GM23338 (cell line): ENCODE measurements around the gene TRAM2. TPM values are rescaled to one million over a fixed set of nuclear protein-coding genes. Genes with fewer than 3 reads are reported as not detected.

ENCODE experiments used
- ATAC-seq: fragments of 200-7000 bp; cut with Tn5 transposase; 3 replicates; pipeline ENCODE4 v1.9.1; 2020
- DNase-seq: peaks from one replicate; pipeline ENCODE4 v3.0.0-alpha.2; 2015; ENCODE audit warnings: low spot score
- H2AFZ ChIP-seq: fragments of 200-600 bp; sonication (generic); 2 replicates; pipeline ENCODE4 v1.8.0; 2016; ENCODE audit warnings: antibody characterized with exemption, mild to moderate bottlenecking, moderate library complexity
- H3F3A ChIP-seq: fragments of 200-600 bp; sonication (generic); replicated peaks from 2 replicates; pipeline ENCODE4 v1.8.0; 2017; ENCODE audit warnings: antibody characterized with exemption, mixed run types, low read depth
- H3K27ac ChIP-seq: fragments of 200-600 bp; sonication (generic); 2 replicates; pipeline ENCODE4 v1.6.1; 2016; ENCODE audit warnings: low read depth
- H3K27me3 ChIP-seq: fragments of 200-600 bp; sonication (generic); 2 replicates; pipeline ENCODE4 v1.8.0; 2016; ENCODE audit warnings: mild to moderate bottlenecking, mixed run types, moderate library complexity; ENCODE audit not compliant: insufficient read depth
- H3K36me3 ChIP-seq: fragments of 200-600 bp; sonication (generic); 2 replicates; pipeline ENCODE4 v1.8.0; 2016; ENCODE audit warnings: mild to moderate bottlenecking; ENCODE audit not compliant: insufficient read depth
- H3K4me1 ChIP-seq: fragments of 200-600 bp; sonication (generic); 2 replicates; pipeline ENCODE4 v1.8.0; 2016; ENCODE audit warnings: mild to moderate bottlenecking, moderate library complexity; ENCODE audit not compliant: insufficient read depth
- H3K4me2 ChIP-seq: fragments of 200-600 bp; sonication (generic); 2 replicates; pipeline ENCODE4 v1.7.1; 2017; ENCODE audit warnings: mixed run types
- H3K4me3 ChIP-seq: fragments of 200-600 bp; sonication (generic); 2 replicates; pipeline ENCODE4 v1.6.1; 2016; ENCODE audit warnings: mixed run types
- H3K79me2 ChIP-seq: fragments of 200-600 bp; sonication (generic); replicated peaks from 2 replicates; pipeline ENCODE4 v1.8.0; 2017; ENCODE audit warnings: mild to moderate bottlenecking; ENCODE audit not compliant: insufficient read depth
- H3K9me2 ChIP-seq: fragments of 200-600 bp; sonication (generic); 2 replicates; pipeline ENCODE4 v1.8.0; 2017; ENCODE audit not compliant: insufficient read depth
- H4K20me1 ChIP-seq: fragments of 200-600 bp; sonication (generic); replicated peaks from 2 replicates; pipeline ENCODE4 v1.8.0; 2017; ENCODE audit warnings: mild to moderate bottlenecking; ENCODE audit not compliant: insufficient read depth
- H3K27ac Mint-ChIP-seq: 2 replicates; pipeline ENCODE4 v1.8.0; 2020; ENCODE audit warnings: inconsistent platforms, mild to moderate bottlenecking, moderate library complexity, mixed read lengths
- H3K27me3 Mint-ChIP-seq: 3 replicates; pipeline ENCODE4 v1.8.0; 2022; ENCODE audit warnings: low read depth, mild to moderate bottlenecking, moderate library complexity, mixed read lengths, inconsistent platforms; ENCODE audit not compliant: insufficient read depth, poor library complexity
- H3K36me3 Mint-ChIP-seq: 3 replicates; pipeline ENCODE4 v1.8.0; 2021; ENCODE audit warnings: low read depth, mild to moderate bottlenecking, inconsistent platforms, moderate library complexity, mixed read lengths
- H3K4me1 Mint-ChIP-seq: 3 replicates; pipeline ENCODE4 v1.8.0; 2020; ENCODE audit warnings: mild to moderate bottlenecking, inconsistent platforms, mixed read lengths
- H3K4me3 Mint-ChIP-seq: 3 replicates; pipeline ENCODE4 v1.8.0; 2021; ENCODE audit warnings: moderate library complexity, mild to moderate bottlenecking, inconsistent platforms, mixed read lengths
- H3K9me3 Mint-ChIP-seq: 3 replicates; pipeline ENCODE4 v1.8.0; 2020; ENCODE audit warnings: moderate library complexity, mild to moderate bottlenecking, inconsistent platforms, mixed read lengths
- CREB1 ChIP-seq: fragments of 250-450 bp; sonication (Bioruptor Pico); IDR thresholded peaks from 2 replicates; pipeline ENCODE4 v1.5.0; 2020; ENCODE audit warnings: low read depth, mild to moderate bottlenecking, moderate library complexity
- CTCF ChIP-seq, 2 experiments: fragments of 200-600 bp in 1 of 2; sonication (generic) in 1 of 2; conservative IDR thresholded peaks; 2 replicates each; pipeline versions ENCODE4 v1.5.1 to v1.6.1; 2016 to 2017; ENCODE audit warnings: antibody characterized with exemption in 2 of 2, low read depth in 2 of 2, mild to moderate bottlenecking in 2 of 2, moderate library complexity in 1 of 2
- EZH2phosphoT487 ChIP-seq: fragments of 200-600 bp; sonication (generic); IDR thresholded peaks from one replicate; pipeline ENCODE4 v1.8.1; 2018; ENCODE audit warnings: antibody characterized with exemption; ENCODE audit not compliant: unreplicated experiment
- JUNB ChIP-seq: IDR thresholded peaks from one replicate; pipeline ENCODE4 v1.6.1; 2016; ENCODE audit warnings: antibody characterized with exemption; ENCODE audit not compliant: unreplicated experiment
- POLR2AphosphoS5 ChIP-seq: IDR thresholded peaks from 2 replicates; pipeline ENCODE4 v1.6.1; 2016; ENCODE audit warnings: antibody characterized with exemption, low read depth
- REST ChIP-seq: IDR thresholded peaks from one replicate; pipeline ENCODE4 v1.6.1; 2018; ENCODE audit warnings: antibody characterized with exemption; ENCODE audit not compliant: unreplicated experiment
- STAT1 ChIP-seq: IDR thresholded peaks from one replicate; pipeline ENCODE4 v1.6.1; 2016; ENCODE audit warnings: antibody characterized with exemption; ENCODE audit not compliant: unreplicated experiment
- polyA plus RNA-seq: library from polyadenylated mRNA; unstranded; fragments of >200 nt; fragmentation: Nextera tagmentation; extraction: Ambion mirVana; gene quantifications from 2 replicates; pipeline ENCODE4 v1.2.1, GENCODE V29; 2016
- total RNA-seq: library from RNA; depleted of rRNA; stranded (reverse); fragments of >200 nt; shearing (Covaris generic); gene quantifications from 2 replicates; pipeline ENCODE4 v1.2.3, GENCODE V29; 2014
- TF ChIP-seq, protein P1 (sequence below): IDR thresholded peaks from 2 replicates; pipeline ENCODE4 v1.6.1; 2016; ENCODE audit warnings: antibody characterized with exemption

The TRAM2 gene
- total and polyA plus RNA-seq, 2 experiments from 2014 or later: 4.0 to 14.0 TPM

- no peaks in the 10 kb centered on the region for H3K27me3 ChIP-seq
- Mint-ChIP-seq H3K4me1 (peaks cover 14% of the 10 kb centered on the region), H3K9me3 (no peaks in the 10 kb centered on the region), H3K4me3 (no peak overlapping the region), H3K36me3 (peaks cover 17% of the 10 kb centered on the region), H3K27ac (no peak overlapping the region), H3K27me3 (peaks cover 17% of the 10 kb centered on the region)
- no peaks in the 10 kb centered on the region for H3F3A ChIP-seq
- H3K9me2 ChIP-seq: no peaks in the 10 kb centered on the region
- TF ChIP-seq POLR2AphosphoS5 (no peak), CTCF (conservative IDR thresholded peaks at IDR 0.05; ENCODE audit: low read depth in 2 of 2) (peak in 1 of 2 experiments; percentile 25; a peak in 1 of 4 replicates), JUNB (no peak), CREB1 (no peak), STAT1 (no peak)
- TF ChIP-seq, protein P1, sequence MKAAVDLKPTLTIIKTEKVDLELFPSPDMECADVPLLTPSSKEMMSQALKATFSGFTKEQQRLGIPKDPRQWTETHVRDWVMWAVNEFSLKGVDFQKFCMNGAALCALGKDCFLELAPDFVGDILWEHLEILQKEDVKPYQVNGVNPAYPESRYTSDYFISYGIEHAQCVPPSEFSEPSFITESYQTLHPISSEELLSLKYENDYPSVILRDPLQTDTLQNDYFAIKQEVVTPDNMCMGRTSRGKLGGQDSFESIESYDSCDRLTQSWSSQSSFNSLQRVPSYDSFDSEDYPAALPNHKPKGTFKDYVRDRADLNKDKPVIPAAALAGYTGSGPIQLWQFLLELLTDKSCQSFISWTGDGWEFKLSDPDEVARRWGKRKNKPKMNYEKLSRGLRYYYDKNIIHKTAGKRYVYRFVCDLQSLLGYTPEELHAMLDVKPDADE: no peak
- H3K79me2 ChIP-seq: no peaks in the 10 kb centered on the region
- H3K4me1 ChIP-seq: no peaks in the 10 kb centered on the region
- H3K27ac ChIP-seq: no peak overlapping the region; the same call in 1 of the 2 replicates
- no peaks in the 10 kb centered on the region for H3K36me3 ChIP-seq
- H2AFZ ChIP-seq: no peak overlapping the region
- H3K4me3 ChIP-seq: no peak overlapping the region
- DNase-seq (no peak), ATAC-seq (no peak)
- no peaks in the 10 kb centered on the region for H4K20me1 ChIP-seq
- no peak overlapping the region for H3K4me2 ChIP-seq
Measured at GRCh38 chr6:52499681-52500236, 77.1 kb downstream of the TRAM2 start.

DNA sequence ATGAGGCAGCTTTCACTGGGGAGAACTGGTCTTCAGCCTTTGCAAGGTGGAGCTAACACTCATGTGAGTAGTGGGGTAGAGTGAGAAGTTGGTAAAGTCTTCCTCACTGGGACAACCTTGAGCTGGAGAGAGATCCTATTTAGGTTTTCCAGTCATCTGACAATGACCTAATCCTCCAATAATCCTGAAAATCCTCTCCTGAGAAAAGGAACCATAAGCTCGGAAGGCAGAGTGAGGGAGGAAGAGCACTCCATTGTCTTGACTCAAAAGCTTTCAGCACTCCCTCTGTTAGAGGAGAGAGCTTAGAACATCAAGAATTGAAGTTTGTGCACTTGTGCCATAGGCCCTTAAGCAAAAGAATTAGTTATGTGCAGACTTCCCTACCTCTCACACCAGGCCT, 77.8 kb downstream of the TRAM2 start:
- Mint-ChIP-seq H3K27ac (no peak overlapping the region), H3K4me1 (peaks cover 14% of the 10 kb centered on the region), H3K4me3 (no peak overlapping the region), H3K27me3 (peaks cover 17% of the 10 kb centered on the region), H3K36me3 (peaks cover 22% of the 10 kb centered on the region), H3K9me3 (no peaks in the 10 kb centered on the region)
- TF ChIP-seq REST: no peak
- no peak for TF ChIP-seq JUNB
- TF ChIP-seq EZH2phosphoT487: no peak
- ATAC-seq: no peak
- Histone ChIP-seq H3K4me3 (no peak overlapping the region), H3F3A (no peaks in the 10 kb centered on the region), H3K4me2 (no peak overlapping the region), H3K79me2 (no peaks in the 10 kb centered on the region), H4K20me1 (no peaks in the 10 kb centered on the region), H3K27me3 (no peaks in the 10 kb centered on the region), H3K36me3 (no peaks in the 10 kb centered on the region), H3K27ac (no peak overlapping the region; the same call in 1 of the 2 replicates), H3K9me2 (no peaks in the 10 kb centered on the region), H3K4me1 (no peaks in the 10 kb centered on the region), H2AFZ (no peak overlapping the region)
- DNase-seq: peak; percentile 13
